Naive thymus-derived CD8-positive, alpha-beta T cell (primary cell): Measurements from ENCODE around the gene CMSS1. TPM values are rescaled to one million over a fixed set of nuclear protein-coding genes. Genes with fewer than 3 reads are reported as not detected.
A peak's percentile ranks its signal among the peaks of the same experiment; 100 is the strongest.

Source experiments
- ATAC-seq, 2 donors: fragments of 150-1000 bp; cut with Tn5 transposase in 1 of 2; sonication (Bioruptor Pico), chemical (Tn5 transposase) in 1 of 2; 1 replicate in 1 of 2; 2 replicates in 1 of 2; pipeline ENCODE4 v1.10.0; 2021; ENCODE audit warnings: mild to moderate bottlenecking in 2 of 2, moderate library complexity in 2 of 2
- POLR2A ChIA-PET: fragments of 350-600 bp; sonication (Branson Sonifier 250); formaldehyde crosslinking; loops from one replicate; lab custom pipeline; 2021; ENCODE audit warnings: antibody characterized with exemption; lab: Charles Lee
- DNase-seq, 10 donors: peaks; one replicate each; pipeline versions ENCODE4 v3.0.0 to v3.0.0-alpha.2; 2020 to 2022
- H3K27ac Mint-ChIP-seq, 10 donors: one replicate each; pipeline ENCODE4 v1.8.0; 2020 to 2022; ENCODE audit warnings: mild to moderate bottlenecking in 10 of 10, mixed read lengths in 10 of 10, moderate library complexity in 4 of 10, inconsistent platforms in 1 of 10
- H3K27me3 Mint-ChIP-seq, 5 donors: one replicate each; pipeline ENCODE4 v1.8.0; 2021 to 2022; ENCODE audit warnings: mixed read lengths in 5 of 5
- H3K36me3 Mint-ChIP-seq, 3 donors: one replicate each; pipeline ENCODE4 v1.8.0; 2020 to 2022; ENCODE audit warnings: mixed read lengths in 3 of 3, mild to moderate bottlenecking in 2 of 3, inconsistent platforms in 1 of 3
- H3K4me1 Mint-ChIP-seq, 4 donors: one replicate each; pipeline ENCODE4 v1.8.0; 2021 to 2022; ENCODE audit warnings: mixed read lengths in 4 of 4
- H3K4me3 Mint-ChIP-seq, 10 donors: one replicate each; pipeline ENCODE4 v1.8.0; 2020 to 2022; ENCODE audit warnings: mild to moderate bottlenecking in 10 of 10, mixed read lengths in 10 of 10, moderate library complexity in 6 of 10, inconsistent platforms in 1 of 10
- H3K9me3 Mint-ChIP-seq, 9 donors: one replicate each; pipeline ENCODE4 v1.8.0; 2020 to 2022; ENCODE audit warnings: mixed read lengths in 9 of 9, mild to moderate bottlenecking in 3 of 9, inconsistent platforms in 1 of 9, moderate library complexity in 1 of 9
- polyA plus RNA-seq, 3 donors: library from polyadenylated mRNA; unstranded; fragments of 300-500 nt; fragmentation: Illumina TruSeq; gene quantifications; one replicate each; pipeline ENCODE4 v1.2.3, GENCODE V29; 2021
- total RNA-seq, 8 experiments: library from RNA in 2 of 8; stranded (reverse) in 2 of 8; gene quantifications; one replicate each; pipeline ENCODE4 v1.2.3 and lab custom pipeline; 2021 to 2026

The CMSS1 gene
- total and polyA plus RNA-seq, 5 experiments from 2014 or later = 18.9 to 32.4 (median 29.7) TPM

GRCh38 chr3:99845999-99846398 lies 28.3 kb downstream of the CMSS1 start:
- POLR2A ChIA-PET = no interaction called here
- Mint-ChIP-seq H3K9me3 (no peaks in the 10 kb centered on the region), H3K36me3 (peaks cover 0 to 3% (median 0%) of the 10 kb centered on the region in 3 donors), H3K27me3 (no peaks in the 10 kb centered on the region), H3K4me3 (no peak overlapping the region), H3K4me1 (peaks cover 5 to 17% (median 9%) of the 10 kb centered on the region in 4 donors), H3K27ac (no peak overlapping the region)
- DNase-seq (no peak), ATAC-seq (no peak)

GRCh38 chr3:99846477-99847160 lies 29.0 kb downstream of the CMSS1 start:
- DNase-seq (no peak), ATAC-seq (no peak)
- Mint-ChIP-seq H3K27ac (no peak overlapping the region), H3K4me3 (no peak overlapping the region), H3K36me3 (no peaks in the 10 kb centered on the region), H3K27me3 (no peaks in the 10 kb centered on the region), H3K9me3 (no peaks in the 10 kb centered on the region), H3K4me1 (peaks cover 5 to 17% (median 9%) of the 10 kb centered on the region in 4 donors)
- POLR2A ChIA-PET = no interaction called here

DNA sequence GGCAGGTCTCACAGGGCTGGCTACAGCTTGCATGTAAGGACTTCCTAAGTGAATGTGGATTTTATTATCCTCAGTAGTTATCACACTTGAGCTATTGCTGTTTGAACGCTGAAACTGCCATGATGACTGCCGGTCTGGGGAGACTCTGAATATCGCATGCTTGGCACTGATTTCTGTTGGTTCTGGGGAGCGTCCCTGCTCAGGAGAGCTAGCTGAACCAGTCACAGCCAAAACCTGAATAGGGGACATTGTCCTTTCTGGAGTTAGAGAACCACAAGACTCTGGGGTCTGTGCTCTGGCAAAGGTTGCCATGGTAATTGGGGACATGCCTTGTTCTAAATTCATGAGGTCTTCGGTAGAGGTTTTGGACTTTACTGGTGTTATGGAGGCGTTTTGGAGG lies 30.8 kb downstream of the CMSS1 start:
- Mint-ChIP-seq H3K27me3 (no peaks in the 10 kb centered on the region), H3K4me1 (peaks cover 5 to 12% (median 8%) of the 10 kb centered on the region in 4 donors), H3K27ac (no peak overlapping the region), H3K9me3 (no peaks in the 10 kb centered on the region), H3K4me3 (no peak overlapping the region), H3K36me3 (no peaks in the 10 kb centered on the region)
- POLR2A ChIA-PET = no interaction called here
- no peak for DNase-seq
- no peak for ATAC-seq

GRCh38 chr3:99850608-99851007 lies 32.9 kb downstream of the CMSS1 start:
- no peak overlapping the region for H3K4me3 Mint-ChIP-seq

GRCh38 chr3:99851955-99852354 lies 34.3 kb downstream of the CMSS1 start:
- Mint-ChIP-seq H3K4me3 (no peak overlapping the region), H3K36me3 (peaks cover 0 to 10% (median 0%) of the 10 kb centered on the region in 3 donors), H3K27me3 (no peaks in the 10 kb centered on the region), H3K4me1 (peaks cover 0 to 12% (median 5%) of the 10 kb centered on the region in 4 donors), H3K27ac (no peak overlapping the region), H3K9me3 (no peaks in the 10 kb centered on the region)
- ATAC-seq (no peak), DNase-seq (no peak)
- POLR2A ChIA-PET = no interaction called here

More at GRCh38 chr3:99850608-99851007, 32.9 kb downstream of the CMSS1 start:
- ATAC-seq (no peak), DNase-seq (no peak)
- Mint-ChIP-seq H3K36me3 (peaks cover 0 to 2% (median 0%) of the 10 kb centered on the region in 3 donors), H3K9me3 (no peaks in the 10 kb centered on the region), H3K27ac (no peak overlapping the region), H3K27me3 (no peaks in the 10 kb centered on the region), H3K4me1 (peaks cover 0 to 17% (median 7%) of the 10 kb centered on the region in 4 donors)
- POLR2A ChIA-PET = no interaction called here

GRCh38 chr3:99852851-99853250 lies 35.2 kb downstream of the CMSS1 start:
- no peak overlapping the region for H3K27ac Mint-ChIP-seq
- H3K4me1 Mint-ChIP-seq = peaks cover 0 to 12% (median 5%) of the 10 kb centered on the region in 4 donors
- H3K4me3 Mint-ChIP-seq = no peak overlapping the region
- H3K9me3 Mint-ChIP-seq = no peaks in the 10 kb centered on the region
- no peaks in the 10 kb centered on the region for H3K27me3 Mint-ChIP-seq
- no peak for ATAC-seq
- POLR2A ChIA-PET = no interaction called here
- H3K36me3 Mint-ChIP-seq = peaks cover 0 to 10% (median 0%) of the 10 kb centered on the region in 3 donors
- DNase-seq = no peak

- Mint-ChIP-seq H3K4me1 (peaks cover 0 to 12% (median 4%) of the 10 kb centered on the region in 4 donors), H3K9me3 (no peaks in the 10 kb centered on the region), H3K27ac (no peak overlapping the region), H3K27me3 (no peaks in the 10 kb centered on the region), H3K36me3 (peaks cover 0 to 10% (median 0%) of the 10 kb centered on the region in 3 donors), H3K4me3 (no peak overlapping the region)
- no peak for DNase-seq
- POLR2A ChIA-PET = no interaction called here
- ATAC-seq = no peak
These were observed 37.2 kb downstream of the CMSS1 start for GRCh38 chr3:99854756-99855298.

GRCh38 chr3:99855900-99856299 lies 38.2 kb downstream of the CMSS1 start:
- Mint-ChIP-seq H3K4me1 (peaks cover 0 to 12% (median 5%) of the 10 kb centered on the region in 4 donors), H3K9me3 (no peaks in the 10 kb centered on the region), H3K36me3 (peaks cover 0 to 14% (median 0%) of the 10 kb centered on the region in 3 donors), H3K27ac (no peak overlapping the region), H3K4me3 (no peak overlapping the region), H3K27me3 (no peaks in the 10 kb centered on the region)
- DNase-seq (no peak), ATAC-seq (no peak)
- POLR2A ChIA-PET = no interaction called here

GRCh38 chr3:99856437-99857220 lies 39.0 kb downstream of the CMSS1 start:
- Mint-ChIP-seq H3K27me3 (no peaks in the 10 kb centered on the region), H3K4me3 (no peak overlapping the region), H3K27ac (no peak overlapping the region), H3K9me3 (no peaks in the 10 kb centered on the region), H3K4me1 (peaks cover 0 to 12% (median 6%) of the 10 kb centered on the region in 4 donors), H3K36me3 (peaks cover 0 to 14% (median 2%) of the 10 kb centered on the region in 3 donors)
- ATAC-seq (no peak), DNase-seq (no peak)
- POLR2A ChIA-PET = no interaction called here

DNA sequence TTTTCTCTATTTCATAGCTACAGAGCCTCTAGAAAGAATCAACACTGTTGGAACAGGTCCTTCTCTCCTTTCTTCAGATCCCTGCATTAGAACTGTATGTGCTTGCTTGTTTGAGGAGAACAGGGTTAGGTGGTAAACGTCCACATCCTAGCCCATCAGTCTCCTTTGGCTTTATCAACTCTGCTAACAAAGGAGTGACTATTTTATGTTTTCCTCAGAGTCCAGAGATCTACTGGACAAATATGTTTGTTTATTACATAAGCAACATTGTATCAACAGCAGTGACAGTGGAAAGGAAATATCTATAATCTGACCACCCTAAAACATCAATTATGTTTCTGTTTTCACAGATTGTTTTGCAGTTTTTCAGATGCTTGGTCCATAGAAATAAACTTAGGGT lies 39.6 kb downstream of the CMSS1 start:
- no peak for ATAC-seq
- no peak for DNase-seq
- peaks cover 0 to 14% (median 2%) of the 10 kb centered on the region in 3 donors for H3K36me3 Mint-ChIP-seq
- POLR2A ChIA-PET = no interaction called here
- H3K27me3 Mint-ChIP-seq = no peaks in the 10 kb centered on the region
- H3K27ac Mint-ChIP-seq = no peak overlapping the region
- H3K4me1 Mint-ChIP-seq = peaks cover 0 to 12% (median 6%) of the 10 kb centered on the region in 4 donors
- H3K9me3 Mint-ChIP-seq = no peaks in the 10 kb centered on the region
- no peak overlapping the region for H3K4me3 Mint-ChIP-seq

DNA sequence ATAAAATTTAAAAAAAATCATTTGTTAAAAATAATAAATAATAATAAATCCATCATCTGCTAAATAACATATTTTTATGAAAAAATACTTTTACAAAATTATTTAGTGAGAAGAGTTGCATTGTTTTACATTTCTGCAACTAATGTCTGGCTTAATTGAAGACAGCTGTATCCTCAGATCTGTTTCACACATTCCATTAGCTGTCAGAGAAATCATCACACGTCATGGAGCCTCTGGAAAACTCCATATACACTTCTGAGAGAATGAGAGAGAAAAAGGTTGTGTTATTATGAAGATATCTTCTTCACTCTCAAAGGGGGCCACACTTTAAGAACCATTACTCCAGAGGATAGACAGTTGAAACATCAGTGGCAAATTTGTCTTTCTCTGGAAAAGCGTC lies 40.8 kb downstream of the CMSS1 start:
- DNase-seq = no peak
- Mint-ChIP-seq H3K9me3 (no peaks in the 10 kb centered on the region), H3K4me3 (no peak overlapping the region), H3K27ac (no peak overlapping the region), H3K4me1 (peaks cover 0 to 15% (median 6%) of the 10 kb centered on the region in 4 donors), H3K36me3 (peaks cover 0 to 20% (median 6%) of the 10 kb centered on the region in 3 donors), H3K27me3 (no peaks in the 10 kb centered on the region)
- ATAC-seq = no peak
- POLR2A ChIA-PET = no interaction called here

DNA sequence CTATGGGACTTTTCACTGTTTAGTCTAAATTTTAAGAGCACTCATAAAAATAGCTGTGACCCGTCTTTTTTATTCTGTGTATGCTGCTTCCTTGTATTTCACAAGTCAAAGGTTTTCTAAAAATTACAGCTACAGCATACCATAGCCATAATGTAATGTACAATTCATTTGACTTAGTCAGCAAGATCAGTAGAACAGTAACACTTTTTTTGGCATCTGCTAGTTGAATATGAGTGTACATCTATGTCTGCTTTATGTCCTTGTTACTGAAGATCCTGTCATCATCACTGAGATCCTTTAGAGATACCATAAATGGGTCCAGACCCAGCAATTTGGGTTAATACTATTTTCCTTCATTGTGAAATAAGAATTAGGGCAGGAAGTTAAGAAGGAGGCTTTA lies 42.2 kb downstream of the CMSS1 start:
- Mint-ChIP-seq H3K4me3 (no peak overlapping the region), H3K9me3 (no peaks in the 10 kb centered on the region), H3K27me3 (no peaks in the 10 kb centered on the region), H3K4me1 (peaks cover 0 to 11% (median under 1%) of the 10 kb centered on the region in 4 donors), H3K36me3 (peaks cover 0 to 20% (median 6%) of the 10 kb centered on the region in 3 donors), H3K27ac (no peak overlapping the region)
- DNase-seq (no peak), ATAC-seq (no peak)
- POLR2A ChIA-PET = no interaction called here

DNA sequence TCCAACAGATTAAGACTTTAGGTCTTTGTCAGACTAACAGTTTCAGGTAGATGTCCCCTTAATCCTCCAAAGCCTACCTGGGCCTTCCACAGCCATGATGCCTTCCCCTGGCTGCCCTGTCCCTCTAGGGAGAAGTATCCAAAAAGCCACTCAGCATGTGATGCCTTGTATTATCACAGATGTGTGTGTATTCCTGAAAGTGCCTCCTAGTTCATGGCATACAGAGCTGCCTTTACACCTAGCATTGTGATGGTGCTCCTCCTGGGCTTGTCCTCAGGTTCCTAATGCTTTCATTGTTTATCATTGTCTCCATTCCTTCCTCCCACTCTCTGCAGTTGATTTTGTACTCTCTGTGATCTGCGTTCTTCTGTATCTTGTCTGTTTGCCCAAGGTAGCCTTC lies 43.6 kb downstream of the CMSS1 start:
- ATAC-seq (no peak), DNase-seq (no peak)
- Mint-ChIP-seq H3K9me3 (no peaks in the 10 kb centered on the region), H3K27me3 (no peaks in the 10 kb centered on the region), H3K4me1 (peaks cover 6 to 17% (median 11%) of the 10 kb centered on the region in 4 donors), H3K36me3 (peaks cover 0 to 18% (median 6%) of the 10 kb centered on the region in 3 donors), H3K4me3 (no peak overlapping the region), H3K27ac (peak overlapping the region in 3 of 10 donors; percentile 15 to 51 (median 26))
- POLR2A ChIA-PET = no interaction called here
